HEK293T (cell line): Measurements from ENCODE around the gene HMGN3.

Experiments used
- ARNT ChIP-seq: fragments of 450-650 bp; IDR thresholded peaks from 2 replicates; pipeline ENCODE4 v1.6.1; 2017; ENCODE audit warnings: mild to moderate bottlenecking
- BHLHE40 ChIP-seq: fragments of 450-650 bp; IDR thresholded peaks from 2 replicates; pipeline ENCODE4 v1.6.1; 2016; ENCODE audit warnings: mild to moderate bottlenecking, moderate library complexity, borderline replicate concordance
- ELF4 ChIP-seq: fragments of 450-650 bp; IDR thresholded peaks from 2 replicates; pipeline ENCODE4 v1.6.1; 2017; ENCODE audit warnings: antibody characterized with exemption
- FOXK2 ChIP-seq: fragments of 450-650 bp; IDR thresholded peaks from 2 replicates; pipeline ENCODE4 v1.6.1; 2016; ENCODE audit warnings: mild to moderate bottlenecking
- FOXM1 ChIP-seq: fragments of 450-650 bp; IDR thresholded peaks from 2 replicates; pipeline ENCODE4 v1.6.1; 2017; ENCODE audit warnings: mild to moderate bottlenecking, borderline replicate concordance
- NFRKB ChIP-seq: fragments of 450-650 bp; IDR thresholded peaks from 2 replicates; pipeline ENCODE4 v1.6.1; 2016; ENCODE audit warnings: mild to moderate bottlenecking, moderate library complexity
- TARDBP ChIP-seq: fragments of 450-650 bp; IDR thresholded peaks from 2 replicates; pipeline ENCODE4 v1.6.1; 2016

- TF ChIP-seq TARDBP (no peak), FOXM1 (no peak), FOXK2 (no peak), ARNT (no peak), BHLHE40 (no peak), NFRKB (no peak), ELF4 (no peak)
These were observed 12.4 kb upstream of the HMGN3 start for GRCh38 chr6:79246891-79247290.
